ENCODE results near the gene AIG1. TPM values are rescaled to one million over a fixed set of nuclear protein-coding genes. Genes with fewer than 3 reads are reported as not detected.

AIG1 gene
- total and polyA plus RNA-seq, 2 donors, result 9.1 to 16.5 TPM

DNA sequence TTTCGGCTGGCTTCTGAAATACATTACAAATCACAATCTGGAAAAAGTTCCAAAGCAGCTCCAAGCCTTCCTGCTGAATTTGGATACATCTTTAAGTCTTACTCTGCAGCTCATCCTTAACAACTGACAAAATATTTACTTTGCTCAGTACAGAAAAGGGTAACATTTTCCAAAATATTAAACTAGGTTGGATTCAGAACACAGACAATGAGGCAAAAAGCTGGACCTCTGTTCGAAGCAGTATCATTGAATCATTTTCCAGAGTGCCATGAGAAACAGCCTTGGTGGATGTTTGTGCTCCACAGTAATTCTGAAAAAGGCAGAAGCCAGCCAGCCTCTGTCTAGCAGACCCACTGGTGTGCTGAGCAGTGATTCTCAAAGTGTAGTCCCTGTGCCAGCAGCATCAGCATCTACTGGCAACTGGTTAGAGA lies 162.1 kb downstream of the AIG1 start:
- WGBS, result 92% methylated on average over 2 of the region's 2 CpGs
- no peaks in the 10 kb centered on the region for H3K4me1 ChIP-seq (ENCODE audit: control insufficient read depth in 2 of 2, insufficient read depth in 2 of 2, low read length in 2 of 2)
- H3K4me3 ChIP-seq (ENCODE audit: low read length in 2 of 2), result no peak overlapping the region
- DNase-seq (ENCODE audit: low read depth in 6 of 9, low spot score in 9 of 9), result no peak
- H3K9me3 ChIP-seq (ENCODE audit: control insufficient read depth in 2 of 2, insufficient read depth in 1 of 2, low read length in 1 of 2), result no peaks in the 10 kb centered on the region
- H3K27me3 ChIP-seq (ENCODE audit: control insufficient read depth in 2 of 2, insufficient read depth in 1 of 2, low read length in 1 of 2), result no peaks in the 10 kb centered on the region
- no peak overlapping the region for H3K27ac ChIP-seq (ENCODE audit: low read depth in 1 of 2, low read length in 1 of 2)
- no peaks in the 10 kb centered on the region for H3K36me3 ChIP-seq (ENCODE audit: control insufficient read depth in 2 of 2, insufficient read depth in 2 of 2, low read length in 1 of 2)

DNA sequence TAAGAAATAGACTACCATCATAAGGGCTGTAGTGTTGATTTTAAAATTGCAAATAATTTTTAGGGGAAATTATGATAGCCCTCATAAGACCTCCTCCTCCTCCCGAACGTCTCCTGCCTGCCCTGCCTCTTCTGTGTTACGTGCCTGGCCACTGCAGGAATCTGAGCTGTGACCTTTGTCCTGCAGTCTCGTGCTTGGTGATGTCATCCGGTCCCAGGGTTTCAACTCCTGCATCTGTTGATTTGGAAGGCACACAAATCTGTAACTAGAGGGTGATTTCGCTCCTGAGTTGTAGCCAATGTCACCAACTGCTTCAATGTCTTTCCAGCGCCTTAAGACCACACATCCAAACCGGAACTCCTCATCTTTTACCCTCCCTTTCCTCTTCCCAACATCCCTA lies 163.2 kb downstream of the AIG1 start:
- WGBS, result 95% methylated on average over 8 of the region's 8 CpGs
- Histone ChIP-seq H3K9me3 (ENCODE audit: control insufficient read depth in 2 of 2, insufficient read depth in 1 of 2, low read length in 1 of 2) (no peaks in the 10 kb centered on the region), H3K27ac (ENCODE audit: low read depth in 1 of 2, low read length in 1 of 2) (no peak overlapping the region), H3K27me3 (ENCODE audit: control insufficient read depth in 2 of 2, insufficient read depth in 1 of 2, low read length in 1 of 2) (no peaks in the 10 kb centered on the region), H3K36me3 (ENCODE audit: control insufficient read depth in 2 of 2, insufficient read depth in 2 of 2, low read length in 1 of 2) (no peaks in the 10 kb centered on the region), H3K4me3 (ENCODE audit: low read length in 2 of 2) (no peak overlapping the region), H3K4me1 (ENCODE audit: control insufficient read depth in 2 of 2, insufficient read depth in 2 of 2, low read length in 2 of 2) (no peaks in the 10 kb centered on the region)
- no peak for DNase-seq (ENCODE audit: low read depth in 6 of 9, low spot score in 9 of 9)

- Histone ChIP-seq H3K27me3 (ENCODE audit: control insufficient read depth in 2 of 2, insufficient read depth in 1 of 2, low read length in 1 of 2) (no peaks in the 10 kb centered on the region), H3K9me3 (ENCODE audit: control insufficient read depth in 2 of 2, insufficient read depth in 1 of 2, low read length in 1 of 2) (no peaks in the 10 kb centered on the region), H3K4me3 (ENCODE audit: low read length in 2 of 2) (no peak overlapping the region), H3K27ac (ENCODE audit: low read depth in 1 of 2, low read length in 1 of 2) (no peak overlapping the region), H3K36me3 (ENCODE audit: control insufficient read depth in 2 of 2, insufficient read depth in 2 of 2, low read length in 1 of 2) (no peaks in the 10 kb centered on the region), H3K4me1 (ENCODE audit: control insufficient read depth in 2 of 2, insufficient read depth in 2 of 2, low read length in 2 of 2) (no peaks in the 10 kb centered on the region)
- 96% methylated on average over 3 of the region's 3 CpGs for WGBS
- DNase-seq (ENCODE audit: low read depth in 6 of 9, low spot score in 9 of 9), result no peak
Measured at GRCh38 chr6:143224516-143224915, 163.8 kb downstream of the AIG1 start.

GRCh38 chr6:143225929-143226328 lies 165.2 kb downstream of the AIG1 start:
- 97% methylated on average over 2 of the region's 2 CpGs for WGBS
- DNase-seq (ENCODE audit: low read depth in 6 of 9, low spot score in 9 of 9), result no peak
- H3K4me3 ChIP-seq (ENCODE audit: low read length in 2 of 2), result no peak overlapping the region
- no peaks in the 10 kb centered on the region for H3K9me3 ChIP-seq (ENCODE audit: control insufficient read depth in 2 of 2, insufficient read depth in 1 of 2, low read length in 1 of 2)
- H3K27ac ChIP-seq (ENCODE audit: low read depth in 1 of 2, low read length in 1 of 2), result no peak overlapping the region
- no peaks in the 10 kb centered on the region for H3K36me3 ChIP-seq (ENCODE audit: control insufficient read depth in 2 of 2, insufficient read depth in 2 of 2, low read length in 1 of 2)
- H3K27me3 ChIP-seq (ENCODE audit: control insufficient read depth in 2 of 2, insufficient read depth in 1 of 2, low read length in 1 of 2), result no peaks in the 10 kb centered on the region
- H3K4me1 ChIP-seq (ENCODE audit: control insufficient read depth in 2 of 2, insufficient read depth in 2 of 2, low read length in 2 of 2), result no peaks in the 10 kb centered on the region

- Histone ChIP-seq H3K27ac (ENCODE audit: low read depth in 1 of 2, low read length in 1 of 2) (no peak overlapping the region), H3K27me3 (ENCODE audit: control insufficient read depth in 2 of 2, insufficient read depth in 1 of 2, low read length in 1 of 2) (no peaks in the 10 kb centered on the region), H3K4me3 (ENCODE audit: low read length in 2 of 2) (no peak overlapping the region), H3K36me3 (ENCODE audit: control insufficient read depth in 2 of 2, insufficient read depth in 2 of 2, low read length in 1 of 2) (no peaks in the 10 kb centered on the region), H3K4me1 (ENCODE audit: control insufficient read depth in 2 of 2, insufficient read depth in 2 of 2, low read length in 2 of 2) (no peaks in the 10 kb centered on the region), H3K9me3 (ENCODE audit: control insufficient read depth in 2 of 2, insufficient read depth in 1 of 2, low read length in 1 of 2) (no peaks in the 10 kb centered on the region)
- 94% methylated on average over 3 of the region's 3 CpGs for WGBS
- DNase-seq (ENCODE audit: low read depth in 6 of 9, low spot score in 9 of 9), result no peak
Measured at GRCh38 chr6:143227675-143228074, 167.0 kb downstream of the AIG1 start.

DNA sequence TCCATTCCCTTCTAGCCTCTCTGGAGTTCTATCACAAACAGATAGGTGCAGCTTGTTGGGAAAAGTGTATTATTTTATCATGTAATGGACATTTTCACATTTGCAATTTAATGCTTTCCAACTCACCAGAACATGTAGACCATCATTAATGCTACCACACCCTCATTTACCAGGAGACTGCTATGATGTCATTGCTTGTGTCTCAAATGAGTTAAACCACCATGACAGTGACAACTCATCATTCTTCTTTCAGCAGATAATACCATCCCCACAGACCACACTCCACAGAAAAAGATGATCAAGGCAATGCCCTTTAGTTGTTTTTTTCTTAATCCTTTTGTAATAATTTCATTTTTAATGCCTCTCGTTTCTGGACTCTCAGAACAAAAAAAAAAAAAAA lies 168.7 kb downstream of the AIG1 start:
- H3K4me1 ChIP-seq (ENCODE audit: control insufficient read depth in 2 of 2, insufficient read depth in 2 of 2, low read length in 2 of 2), result no peaks in the 10 kb centered on the region
- no peak for DNase-seq (ENCODE audit: low read depth in 6 of 9, low spot score in 9 of 9)
- no peak overlapping the region for H3K4me3 ChIP-seq (ENCODE audit: low read length in 2 of 2)
- no peaks in the 10 kb centered on the region for H3K36me3 ChIP-seq (ENCODE audit: control insufficient read depth in 2 of 2, insufficient read depth in 2 of 2, low read length in 1 of 2)
- H3K27me3 ChIP-seq (ENCODE audit: control insufficient read depth in 2 of 2, insufficient read depth in 1 of 2, low read length in 1 of 2), result no peaks in the 10 kb centered on the region
- WGBS, result 98% methylated on average over 1 of the region's 1 CpG
- H3K9me3 ChIP-seq (ENCODE audit: control insufficient read depth in 2 of 2, insufficient read depth in 1 of 2, low read length in 1 of 2), result no peaks in the 10 kb centered on the region
- H3K27ac ChIP-seq (ENCODE audit: low read depth in 1 of 2, low read length in 1 of 2), result no peak overlapping the region

DNA sequence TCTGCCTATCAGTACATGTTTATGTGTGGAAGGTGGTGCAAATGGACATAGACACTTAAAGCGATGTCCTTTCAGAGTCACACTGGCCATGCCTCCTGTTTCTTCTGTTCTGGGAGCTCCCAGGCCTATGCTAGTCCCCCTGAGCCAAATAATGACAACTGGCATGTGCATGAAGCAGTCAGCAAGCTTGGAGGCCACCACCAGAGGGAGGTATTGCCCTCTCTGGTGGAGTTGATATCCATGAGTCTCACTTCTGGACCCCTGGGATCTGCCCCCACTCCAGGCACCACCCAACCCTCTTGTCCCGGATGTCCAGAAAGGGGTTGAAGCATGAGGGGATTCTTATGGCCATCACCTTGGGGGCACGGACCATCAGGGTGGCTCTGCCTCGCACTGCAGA lies 172.2 kb downstream of the AIG1 start:
- no peak overlapping the region for H3K27ac ChIP-seq (ENCODE audit: low read depth in 1 of 2, low read length in 1 of 2)
- no peaks in the 10 kb centered on the region for H3K27me3 ChIP-seq (ENCODE audit: control insufficient read depth in 2 of 2, insufficient read depth in 1 of 2, low read length in 1 of 2)
- DNase-seq (ENCODE audit: low read depth in 6 of 9, low spot score in 9 of 9), result peak in 3 of 9 donors; percentile 8 to 25 (median 21)
- 96% methylated on average over 4 of the region's 4 CpGs for WGBS
- no peaks in the 10 kb centered on the region for H3K9me3 ChIP-seq (ENCODE audit: control insufficient read depth in 2 of 2, insufficient read depth in 1 of 2, low read length in 1 of 2)
- no peaks in the 10 kb centered on the region for H3K4me1 ChIP-seq (ENCODE audit: control insufficient read depth in 2 of 2, insufficient read depth in 2 of 2, low read length in 2 of 2)
- H3K36me3 ChIP-seq (ENCODE audit: control insufficient read depth in 2 of 2, insufficient read depth in 2 of 2, low read length in 1 of 2), result no peaks in the 10 kb centered on the region
- no peak overlapping the region for H3K4me3 ChIP-seq (ENCODE audit: low read length in 2 of 2)

- no peaks in the 10 kb centered on the region for H3K27me3 ChIP-seq (ENCODE audit: control insufficient read depth in 2 of 2, insufficient read depth in 1 of 2, low read length in 1 of 2)
- no peaks in the 10 kb centered on the region for H3K4me1 ChIP-seq (ENCODE audit: control insufficient read depth in 2 of 2, insufficient read depth in 2 of 2, low read length in 2 of 2)
- no peak overlapping the region for H3K27ac ChIP-seq (ENCODE audit: low read depth in 1 of 2, low read length in 1 of 2)
- no peaks in the 10 kb centered on the region for H3K9me3 ChIP-seq (ENCODE audit: control insufficient read depth in 2 of 2, insufficient read depth in 1 of 2, low read length in 1 of 2)
- no peak overlapping the region for H3K4me3 ChIP-seq (ENCODE audit: low read length in 2 of 2)
- DNase-seq (ENCODE audit: low read depth in 6 of 9, low spot score in 9 of 9), result no peak
- H3K36me3 ChIP-seq (ENCODE audit: control insufficient read depth in 2 of 2, insufficient read depth in 2 of 2, low read length in 1 of 2), result no peaks in the 10 kb centered on the region
- WGBS, result 86% methylated on average over 8 of the region's 8 CpGs
Measured at GRCh38 chr6:143233554-143234285, 173.0 kb downstream of the AIG1 start.

GRCh38 chr6:143234734-143235133 lies 174.0 kb downstream of the AIG1 start:
- no peaks in the 10 kb centered on the region for H3K9me3 ChIP-seq (ENCODE audit: control insufficient read depth in 2 of 2, insufficient read depth in 1 of 2, low read length in 1 of 2)
- DNase-seq (ENCODE audit: low read depth in 6 of 9, low spot score in 9 of 9), result no peak
- H3K36me3 ChIP-seq (ENCODE audit: control insufficient read depth in 2 of 2, insufficient read depth in 2 of 2, low read length in 1 of 2), result no peaks in the 10 kb centered on the region
- 97% methylated on average over 2 of the region's 2 CpGs for whole genome bisulfite sequencing
- no peak overlapping the region for H3K27ac ChIP-seq (ENCODE audit: low read depth in 1 of 2, low read length in 1 of 2)
- H3K4me3 ChIP-seq (ENCODE audit: low read length in 2 of 2), result no peak overlapping the region
- H3K27me3 ChIP-seq (ENCODE audit: control insufficient read depth in 2 of 2, insufficient read depth in 1 of 2, low read length in 1 of 2), result no peaks in the 10 kb centered on the region
- H3K4me1 ChIP-seq (ENCODE audit: control insufficient read depth in 2 of 2, insufficient read depth in 2 of 2, low read length in 2 of 2), result no peaks in the 10 kb centered on the region
